A172 (cell line): ENCODE measurements around the gene OR13J1. TPM values are rescaled to one million over a fixed set of nuclear protein-coding genes. Genes with fewer than 3 reads are reported as not detected.
A peak's percentile ranks its signal among the peaks of the same experiment; 100 is the strongest.

Experiments
- DNase-seq: peaks from one replicate; pipeline ENCODE4 v3.0.0-alpha.2; 2015; ENCODE audit warnings: low spot score
- total RNA-seq: library from RNA; depleted of rRNA; stranded (reverse); fragments of >200 nt; shearing (Covaris generic); gene quantifications from 2 replicates; pipeline ENCODE4 v1.2.3, GENCODE V29; 2014; rRNA removed

OR13J1 gene
- total RNA-seq, 1 experiment from 2014 or later, result not detected

DNA sequence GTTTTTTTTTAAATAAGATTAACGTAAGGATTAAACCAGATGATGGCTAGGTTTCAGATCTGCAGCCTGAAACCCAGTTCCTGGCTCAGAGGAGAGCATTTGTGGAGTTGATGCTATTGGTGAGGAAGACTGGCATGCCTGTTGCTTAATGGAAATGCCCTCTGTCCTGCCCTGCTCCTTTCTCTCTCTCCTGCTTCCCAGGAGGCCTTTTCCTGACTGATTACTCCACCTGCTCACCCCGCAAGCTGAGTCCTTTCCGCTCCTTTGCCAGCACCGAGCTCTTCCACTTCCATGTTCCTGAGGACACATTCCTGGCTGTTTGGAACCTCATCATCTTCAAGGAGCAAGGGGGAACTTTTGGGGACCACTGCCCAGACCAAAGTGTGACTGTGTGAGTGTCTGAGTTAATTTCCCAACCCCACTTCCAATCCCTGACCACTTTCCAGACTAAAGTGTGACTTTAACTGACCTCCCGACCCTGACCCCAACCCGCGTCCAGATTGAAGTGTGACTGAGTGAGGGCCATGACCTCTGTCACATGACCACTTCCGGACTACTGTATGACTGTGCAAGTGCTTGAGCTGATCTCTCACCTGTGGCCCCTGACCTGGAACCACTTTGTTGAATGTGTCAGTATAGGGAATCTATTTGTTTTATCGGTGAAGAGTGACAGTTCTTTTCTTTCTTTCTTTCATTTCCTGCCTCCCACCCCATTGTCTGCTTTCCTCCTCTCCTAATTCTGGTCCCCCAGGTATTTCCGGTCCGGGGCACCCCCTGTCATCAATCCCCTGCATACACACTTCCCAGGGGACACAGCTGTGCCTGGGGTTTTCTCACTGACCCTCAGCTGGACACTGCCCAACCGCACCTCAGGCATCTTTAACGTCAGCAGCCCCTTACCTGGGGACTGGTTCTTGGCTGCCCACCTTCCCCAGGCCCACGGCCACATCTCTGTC lies 35.7 kb downstream of the OR13J1 start:
- DNase-seq, result no peak

DNA sequence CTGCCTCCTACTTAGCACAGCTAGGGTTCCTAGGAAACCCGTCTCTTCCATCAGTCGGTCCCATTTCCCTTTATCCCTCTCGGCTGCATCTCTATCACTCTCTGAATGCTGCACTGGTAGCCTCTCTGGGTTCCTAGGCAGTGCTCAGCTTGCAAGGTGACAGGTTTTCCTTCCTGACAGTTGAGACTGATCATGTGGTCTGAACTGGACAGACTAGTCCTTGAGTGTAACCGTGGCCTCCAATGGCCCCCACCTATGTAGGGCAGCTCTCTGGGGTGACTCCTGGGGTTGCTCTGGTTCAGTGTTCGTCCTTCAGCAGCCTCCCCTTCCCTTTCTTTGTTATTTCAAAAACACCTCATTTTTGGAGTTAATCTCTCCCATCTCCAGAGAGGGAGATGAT lies 37.4 kb downstream of the OR13J1 start:
- DNase-seq, result no peak

DNA sequence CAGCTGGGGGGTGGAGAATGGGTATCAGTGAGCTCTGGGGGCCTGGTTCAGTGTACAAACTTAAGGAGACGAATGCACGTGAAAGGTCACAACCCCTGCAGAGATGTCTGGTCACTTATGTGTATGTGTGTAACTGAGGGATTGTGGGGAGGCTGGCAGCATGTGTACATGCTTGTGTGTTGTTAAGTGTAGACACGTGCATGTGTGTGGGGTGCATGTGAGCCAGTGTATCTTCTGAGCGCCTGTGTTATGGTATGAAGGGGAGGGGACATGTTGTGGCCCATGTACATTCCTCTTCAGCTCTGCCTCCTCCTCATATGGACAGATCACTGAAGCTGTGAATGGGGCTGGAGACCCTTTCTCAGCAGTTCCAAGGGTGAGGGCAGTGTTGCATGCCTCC lies 39.2 kb downstream of the OR13J1 start:
- no peak for DNase-seq

DNA sequence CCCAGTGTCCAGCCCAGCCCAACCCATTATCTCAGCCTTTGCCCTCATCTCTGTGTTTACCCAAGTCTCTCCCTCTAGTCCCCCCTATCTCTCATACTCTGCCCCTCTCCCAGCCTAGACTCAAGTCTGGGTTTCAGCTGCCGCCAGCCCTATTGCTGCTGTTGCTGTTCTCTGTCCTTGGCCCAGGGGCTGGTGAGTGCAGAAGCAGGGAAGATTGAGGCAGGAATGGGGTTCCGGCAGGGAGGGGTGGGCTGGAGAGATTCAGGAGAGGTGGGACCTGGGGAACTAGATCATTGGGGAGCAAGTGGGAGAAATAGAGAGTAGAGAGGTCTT lies 40.5 kb downstream of the OR13J1 start:
- no peak for DNase-seq

DNA sequence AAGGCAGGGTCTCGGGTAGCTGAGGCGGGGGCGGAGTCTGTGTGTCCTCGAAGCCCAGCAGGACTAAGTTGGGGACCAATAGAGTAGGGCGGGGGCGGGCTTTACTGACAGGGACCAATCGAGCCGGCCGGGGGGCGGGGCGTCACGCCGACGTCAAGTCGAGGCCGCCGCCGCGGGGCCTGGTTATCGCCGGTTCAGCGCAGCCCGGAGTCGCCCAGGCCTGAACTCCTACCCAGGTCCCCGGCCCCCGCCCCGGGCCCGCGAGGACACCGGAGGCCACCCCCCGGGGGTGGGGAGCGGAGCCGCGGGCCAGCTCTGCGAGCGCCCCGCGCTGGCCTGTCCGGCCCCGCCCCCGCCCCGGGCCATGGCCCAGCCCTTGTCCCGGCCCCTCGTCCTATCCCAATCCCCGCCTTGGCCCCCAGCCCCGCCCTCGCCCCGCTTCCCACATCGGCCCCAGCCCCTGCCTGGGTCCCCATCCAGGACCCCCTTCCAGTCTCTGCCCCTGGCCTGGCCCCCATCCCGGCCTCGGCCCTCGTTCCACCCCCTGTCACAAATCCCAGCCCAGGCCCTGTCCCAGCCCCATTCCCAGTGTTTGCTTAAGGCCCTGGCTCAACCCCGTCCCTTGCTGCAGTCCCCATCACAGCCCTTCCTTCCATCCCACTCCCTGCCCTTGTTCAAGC lies 41.0 kb downstream of the OR13J1 start, which contains the start of gene TMEM8B:
TSS of gene TMEM8B (plus strand) at position 145 of the 680 bp plus-strand sequence. CDS start at position 365, 220 bp downstream.
- DNase-seq, result peak; percentile 87

DNA sequence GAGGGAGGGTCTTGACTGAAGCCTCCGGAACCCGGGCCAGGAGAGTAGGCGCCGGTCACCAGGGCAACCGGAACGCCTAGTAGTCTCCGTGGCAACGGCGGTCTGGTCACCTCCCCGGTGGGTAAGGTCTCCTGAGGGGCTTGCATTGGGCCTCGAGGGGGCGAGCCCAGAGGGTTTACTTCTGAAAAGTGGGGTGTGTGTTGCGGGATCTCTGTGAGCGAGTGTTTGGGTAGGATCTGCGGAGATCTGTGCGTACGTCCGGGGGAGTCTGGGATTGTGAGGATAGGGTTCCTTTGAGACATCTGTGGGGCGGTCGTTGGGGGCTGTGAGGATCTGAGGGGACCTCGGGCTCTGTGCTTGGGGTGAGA lies 41.5 kb downstream of the OR13J1 start, which contains the start of gene FAM221B:
TSS of gene FAM221B (minus strand) at position 17 of the 368 bp plus-strand sequence. CDS start 2,571 bp downstream, outside the sequence.
- no peak for DNase-seq

DNA sequence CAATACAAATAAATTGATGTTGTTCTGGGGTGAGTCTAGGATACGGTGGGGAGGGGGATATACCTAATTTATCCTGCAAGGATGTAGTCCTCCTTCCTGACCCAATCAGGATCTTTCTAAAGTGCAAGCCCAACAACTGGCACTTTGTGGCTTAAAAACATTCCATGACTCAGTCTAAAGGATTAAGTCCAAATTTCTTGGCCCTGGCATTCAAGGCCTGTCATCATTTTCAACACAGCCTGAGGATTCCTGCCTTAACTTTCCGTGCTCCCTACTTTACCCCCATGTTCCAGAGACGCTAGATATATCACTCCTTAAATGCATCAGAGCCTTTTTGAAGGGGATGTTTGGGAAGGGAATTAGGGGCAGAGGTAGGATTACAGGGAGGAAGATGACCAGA lies 42.7 kb downstream of the OR13J1 start:
- DNase-seq, result peak; percentile 34

DNA sequence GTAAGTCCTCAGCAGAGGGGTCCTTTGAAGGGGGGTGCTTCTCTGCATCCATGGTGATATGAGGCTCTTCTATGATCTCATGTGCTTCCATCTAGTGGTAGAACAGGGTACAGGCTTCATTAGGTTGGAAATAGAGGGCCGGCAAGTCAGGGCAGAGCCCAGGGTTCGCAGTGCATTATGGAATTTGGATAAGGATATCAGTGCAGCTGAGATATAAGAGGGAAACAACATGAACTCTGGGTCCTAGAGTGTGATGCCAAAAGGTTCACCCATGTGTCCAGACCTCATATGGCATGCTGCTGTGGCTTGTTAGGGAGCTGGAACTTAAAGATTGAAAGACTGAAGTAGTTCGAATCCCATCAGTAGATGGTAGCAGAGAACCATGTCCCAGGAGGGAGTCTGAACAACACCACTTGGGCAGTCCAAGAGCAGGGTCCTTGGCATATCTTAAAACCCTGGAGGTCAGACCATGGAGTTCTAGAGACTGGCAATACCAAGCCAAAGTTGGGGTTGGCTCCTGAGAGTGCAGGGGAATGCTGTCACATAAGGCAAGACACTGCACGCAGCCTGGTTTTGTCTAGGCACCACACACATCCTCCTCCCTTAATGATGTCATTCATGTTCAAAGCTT lies 44.0 kb downstream of the OR13J1 start:
- peak; percentile 32 for DNase-seq

DNA sequence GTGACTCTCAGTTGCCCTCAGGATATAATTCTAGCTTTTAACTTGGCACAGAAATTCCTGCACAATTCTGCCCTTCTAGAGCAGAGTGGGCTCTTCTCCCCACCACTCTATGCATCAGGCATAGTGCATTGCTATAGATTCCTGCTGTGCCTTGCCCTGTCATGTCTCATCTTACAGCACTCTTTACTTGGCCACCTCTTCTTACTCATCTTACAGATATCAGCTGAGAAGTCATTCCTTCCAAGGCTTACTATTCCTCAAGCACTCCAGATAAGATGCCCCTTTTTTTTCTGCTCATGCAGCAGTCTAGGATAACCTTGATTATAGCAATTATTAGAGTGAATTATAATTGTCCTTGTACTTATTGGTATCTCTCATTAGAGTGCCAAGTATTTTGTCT lies 47.3 kb downstream of the OR13J1 start:
- no peak for DNase-seq

DNA sequence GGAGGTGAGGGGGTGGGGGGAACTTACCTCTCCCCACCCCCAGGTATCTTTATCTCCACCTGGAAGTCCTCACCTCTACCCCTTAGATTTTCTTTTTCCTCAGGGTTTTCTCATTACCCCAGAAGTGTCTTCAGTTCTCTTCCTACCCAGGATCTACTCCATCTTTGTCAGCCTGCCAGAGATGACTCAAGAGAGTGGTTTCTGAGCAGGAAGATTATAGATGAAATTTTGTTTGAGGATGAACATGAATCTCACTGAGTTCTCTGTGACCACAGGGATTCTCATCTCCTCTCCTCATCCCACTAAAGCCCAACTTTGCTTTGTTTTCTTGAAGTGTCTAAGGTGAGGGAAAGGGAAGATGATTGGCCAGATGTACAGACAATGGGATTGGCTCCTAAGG lies 50.1 kb downstream of the OR13J1 start:
- DNase-seq, result peak; percentile 21

Other genes starting within 250 kb of the OR13J1 start
- gene SIT1, start 219.5 kb downstream of the OR13J1 start, total RNA-seq, result not detected in 2 replicates
- gene RMRP, start 212.4 kb downstream of the OR13J1 start, total RNA-seq, result 1,768 and 6,657 TPM in 2 replicates
- gene CCDC107, start 212.1 kb downstream of the OR13J1 start, total RNA-seq, result 5.7 and 12.6 TPM in 2 replicates
- gene ARHGEF39, start 205.2 kb downstream of the OR13J1 start, total RNA-seq, result 2.5 and 3.6 TPM in 2 replicates
- not detected in 2 replicates for gene CA9, start 196.5 kb downstream of the OR13J1 start, total RNA-seq
- gene TPM2, start 180.5 kb downstream of the OR13J1 start, total RNA-seq, result 423 and 447 TPM in 2 replicates
- 139 and 155 TPM in 2 replicates for gene TLN1, start 138.2 kb downstream of the OR13J1 start, total RNA-seq
- gene CREB3, start 137.7 kb downstream of the OR13J1 start, total RNA-seq, result 76.5 and 103 TPM in 2 replicates
- 12.2 and 15.0 TPM in 2 replicates for gene GBA2, start 121.2 kb downstream of the OR13J1 start, total RNA-seq
- 10.4 and 16.1 TPM in 2 replicates for gene RGP1, start 121.1 kb downstream of the OR13J1 start, total RNA-seq
- not detected in 2 replicates for gene MSMP, start 116.1 kb downstream of the OR13J1 start, total RNA-seq
- 1.9 and 2.1 TPM in 2 replicates for gene NPR2, start 78.8 kb downstream of the OR13J1 start, total RNA-seq
- 0.21 and 0.29 TPM in 2 replicates for gene SPAG8, start 58.1 kb downstream of the OR13J1 start, total RNA-seq
- gene HINT2, start 55.4 kb downstream of the OR13J1 start, total RNA-seq, result 36.3 and 49.2 TPM in 2 replicates
- not detected in 2 replicates for gene FAM221B, start 41.7 kb downstream of the OR13J1 start, total RNA-seq
- 1.6 and 2.7 TPM in 2 replicates for gene TMEM8B, start 41.2 kb downstream of the OR13J1 start, total RNA-seq
- gene HRCT1, start 35.8 kb upstream of the OR13J1 start, total RNA-seq, result 1.0 TPM in 1 of 2 replicates, not detected in the other
- 0.31 TPM in 1 of 2 replicates, not detected in the other for gene SPAAR, start 39.1 kb upstream of the OR13J1 start, total RNA-seq
- gene OR2S2, start 87.8 kb upstream of the OR13J1 start, total RNA-seq, result not detected in 2 replicates
- 17.9 and 19.4 TPM in 2 replicates for gene RECK, start 166.5 kb upstream of the OR13J1 start, total RNA-seq